H1 (cell line): ENCODE measurements around the gene TBC1D22A. TPM values are rescaled to one million over a fixed set of nuclear protein-coding genes. Genes with fewer than 3 reads are reported as not detected.

Source experiments
- CEBPB ChIP-seq: IDR thresholded peaks from 2 replicates; pipeline ENCODE4 v1.6.1; 2012; ENCODE audit warnings: low read depth, low read length
- CREB1 ChIP-seq: IDR thresholded peaks from 2 replicates; pipeline ENCODE4 v1.6.1; 2012; ENCODE audit warnings: inconsistent platforms
- FOSL1 ChIP-seq: IDR thresholded peaks from 2 replicates; pipeline ENCODE4 v1.6.1; 2011; ENCODE audit warnings: mild to moderate bottlenecking, low read depth, low read length, moderate library complexity; ENCODE audit not compliant: insufficient read depth
- GTF2F1 ChIP-seq: IDR thresholded peaks from 2 replicates; pipeline ENCODE4 v1.6.1; 2012; ENCODE audit warnings: low read depth, low read length, improper control_type of control experiment, borderline replicate concordance
- HDAC6 ChIP-seq: IDR thresholded peaks from one replicate; pipeline ENCODE4 v1.7.1; 2012; ENCODE audit warnings: low read depth, mild to moderate bottlenecking, inconsistent platforms, low read length, moderate library complexity
- NANOG ChIP-seq: IDR thresholded peaks from 2 replicates; pipeline ENCODE4 v1.6.1; 2011; ENCODE audit warnings: low read length, low read depth, mild to moderate bottlenecking, inconsistent platforms; ENCODE audit not compliant: insufficient read depth, poor library complexity, severe bottlenecking
- POLR2AphosphoS5 ChIP-seq: IDR thresholded peaks from 2 replicates; pipeline ENCODE4 v1.6.1; 2011; ENCODE audit warnings: low read depth, low read length
- SIX5 ChIP-seq: IDR thresholded peaks from 2 replicates; pipeline ENCODE4 v1.6.1; 2011; ENCODE audit warnings: mild to moderate bottlenecking, low read depth, low read length
- polyA plus RNA-seq, 7 experiments: library from polyadenylated mRNA; depleted of rRNA in 3 of 7; stranded (reverse) in 5 of 7; unstranded in 2 of 7; fragments of >200 nt in 5 of 7; fragments of 200-250 nt in 2 of 7; gene quantifications; 1 replicate in 5 of 7; 2 replicates in 1 of 7; 4 replicates in 1 of 7; pipeline versions ENCODE4 v1.2.1 to v1.2.3, GENCODE V29; 2011 to 2013; ENCODE audit warnings: missing spikeins in 2 of 7, mixed read lengths in 2 of 7
- total RNA-seq: library from RNA; stranded (reverse); fragmentation: NEBNext Ultra II Directional; extraction: Animal tissue kit (Norgen Biotek cat#: 25700); gene quantifications from 2 replicates; pipeline ENCODE4 v1.2.1, GENCODE V29; 2021

Gene TBC1D22A
- total and polyA plus RNA-seq, 2 of the 8 experiments (the other 6 are each of a cell fraction or from before 2014, with no cell fraction given) = 11.9 to 18.4 TPM

DNA sequence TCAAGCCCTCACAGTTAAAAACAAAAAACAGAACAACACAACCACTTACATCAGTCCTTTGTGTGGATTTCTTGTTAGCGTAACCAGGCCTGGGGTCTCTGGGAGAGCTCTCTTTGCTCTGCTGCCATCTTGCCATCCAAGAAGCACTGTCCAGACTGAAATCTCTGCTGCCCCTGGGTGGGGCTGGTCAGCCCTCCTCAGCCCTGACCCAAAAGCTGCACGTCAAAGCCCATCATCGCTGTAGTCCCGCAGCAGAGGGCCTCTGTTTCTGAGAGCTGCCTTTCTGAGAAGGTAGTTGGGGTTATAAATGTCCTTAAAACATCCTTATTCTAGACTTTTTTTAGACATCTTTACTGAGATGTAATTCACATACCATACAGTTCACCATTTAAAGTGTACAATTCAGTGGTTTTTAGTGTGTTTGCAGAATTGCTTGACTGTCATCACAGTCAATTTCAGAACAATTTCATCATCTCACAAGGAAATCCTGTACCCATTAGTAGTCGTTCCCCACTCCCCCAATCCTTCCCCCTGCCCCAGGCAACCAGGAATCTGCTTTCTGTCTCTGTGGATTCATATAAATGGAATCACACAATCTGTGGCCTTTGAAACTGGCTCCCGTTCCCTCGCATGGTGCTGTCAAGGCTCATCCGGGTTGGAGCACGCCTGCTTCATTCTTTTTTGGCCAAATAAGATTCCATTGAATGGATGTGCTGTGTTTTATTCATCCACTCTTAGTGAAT lies 94.9 kb downstream of the TBC1D22A start (continued):
- TF ChIP-seq GTF2F1 (no peak), POLR2AphosphoS5 (no peak), HDAC6 (no peak), CEBPB (no peak), NANOG (no peak), CREB1 (no peak), SIX5 (no peak), FOSL1 (no peak)
